Activated effector memory CD4-positive, alpha-beta T cell treated with Interleukin-2 at 50 U/mL for 16 hours (primary cell): ENCODE results near the gene RMRP.
"Not testable (repeated sequence)": the region's sequence is repeated elsewhere in the genome, so short reads cannot be mapped to it uniquely, and the experiment has no call there.

Experiments used
- DNase-seq: peaks from one replicate; pipeline ENCODE4 v3.0.0-alpha.2; 2020

Gene RMRP

GRCh38 chr9:35640431-35640830 lies 17.4 kb downstream of the RMRP start:
- not testable (repeated sequence) for DNase-seq

- DNase-seq, result no peak
Observed at GRCh38 chr9:35639631-35640030, 18.2 kb downstream of the RMRP start.

- not testable (repeated sequence) for DNase-seq
Observed at GRCh38 chr9:35639225-35639624, 18.6 kb downstream of the RMRP start.

GRCh38 chr9:35638751-35639150 lies 19.1 kb downstream of the RMRP start:
- DNase-seq, result not testable (repeated sequence)

GRCh38 chr9:35637427-35637955 lies 20.3 kb downstream of the RMRP start:
- not testable (repeated sequence) for DNase-seq

GRCh38 chr9:35636877-35637246 lies 21.0 kb downstream of the RMRP start:
- not testable (repeated sequence) for DNase-seq

- no peak for DNase-seq
Observed at GRCh38 chr9:35636135-35636876, 21.5 kb downstream of the RMRP start.

GRCh38 chr9:35635730-35636129 lies 22.1 kb downstream of the RMRP start:
- no peak for DNase-seq

- no peak for DNase-seq
Observed at GRCh38 chr9:35629597-35629996, 28.2 kb downstream of the RMRP start.

GRCh38 chr9:35628389-35628991 lies 29.3 kb downstream of the RMRP start:
- DNase-seq, result no peak

GRCh38 chr9:35627575-35627974 lies 30.2 kb downstream of the RMRP start:
- DNase-seq, result no peak

GRCh38 chr9:35619800-35620158 lies 38.0 kb downstream of the RMRP start:
- DNase-seq, result no peak

- peak; percentile 18 for DNase-seq
Observed at GRCh38 chr9:35618854-35619799, 38.7 kb downstream of the RMRP start.

- no peak for DNase-seq
Observed at GRCh38 chr9:35618325-35618727, 39.5 kb downstream of the RMRP start, which contains the start of gene CD72. CD72 (minus strand) TSS chr9:35618413; CDS start chr9:35618303, 110 bp downstream.

- no peak for DNase-seq
Observed at GRCh38 chr9:35617548-35617947, 40.3 kb downstream of the RMRP start.

GRCh38 chr9:35616681-35617459 lies 40.9 kb downstream of the RMRP start:
- DNase-seq, result peak; percentile 58

GRCh38 chr9:35615981-35616680 lies 41.7 kb downstream of the RMRP start:
- no peak for DNase-seq

- no peak for DNase-seq
Observed at GRCh38 chr9:35612843-35613242, 45.0 kb downstream of the RMRP start.

- not testable (repeated sequence) for DNase-seq
Observed at GRCh38 chr9:35612066-35612465, 45.8 kb downstream of the RMRP start.

- DNase-seq, result peak; percentile 37
Observed at GRCh38 chr9:35611230-35611797, 46.5 kb downstream of the RMRP start.

- no peak for DNase-seq
Observed at GRCh38 chr9:35609820-35610163, 48.0 kb downstream of the RMRP start.
